ENCODE results near the gene DOCK2.
A peak's percentile ranks its signal among the peaks of the same experiment; 100 is the strongest.

The DOCK2 gene

DNA sequence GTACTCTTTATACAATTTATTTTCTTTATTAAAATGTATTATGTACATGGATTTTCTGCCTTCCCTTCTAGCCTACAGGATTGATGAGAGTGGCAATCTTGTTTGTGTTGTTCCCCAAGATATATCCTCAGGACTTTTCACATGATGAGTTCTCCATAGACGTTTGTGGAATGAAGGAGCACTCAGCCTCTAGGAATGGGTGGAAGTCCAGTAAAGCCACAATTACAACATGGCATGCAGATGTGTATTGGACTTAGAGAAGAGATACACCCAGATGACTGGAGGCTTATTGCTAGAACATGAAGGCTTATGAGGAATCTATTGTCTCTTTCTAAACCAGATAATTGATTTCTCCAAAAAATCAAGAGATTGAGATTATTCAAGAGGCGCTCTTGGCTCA, 8.2 kb upstream of the DOCK2 start:
- H3K4me3 ChIP-seq (ENCODE audit: low read length): no peak overlapping the region
- no peak for TF ChIP-seq ZNF274 (IDR thresholded peaks at IDR 0.05; ENCODE audit: low read depth, low read length)

DNA sequence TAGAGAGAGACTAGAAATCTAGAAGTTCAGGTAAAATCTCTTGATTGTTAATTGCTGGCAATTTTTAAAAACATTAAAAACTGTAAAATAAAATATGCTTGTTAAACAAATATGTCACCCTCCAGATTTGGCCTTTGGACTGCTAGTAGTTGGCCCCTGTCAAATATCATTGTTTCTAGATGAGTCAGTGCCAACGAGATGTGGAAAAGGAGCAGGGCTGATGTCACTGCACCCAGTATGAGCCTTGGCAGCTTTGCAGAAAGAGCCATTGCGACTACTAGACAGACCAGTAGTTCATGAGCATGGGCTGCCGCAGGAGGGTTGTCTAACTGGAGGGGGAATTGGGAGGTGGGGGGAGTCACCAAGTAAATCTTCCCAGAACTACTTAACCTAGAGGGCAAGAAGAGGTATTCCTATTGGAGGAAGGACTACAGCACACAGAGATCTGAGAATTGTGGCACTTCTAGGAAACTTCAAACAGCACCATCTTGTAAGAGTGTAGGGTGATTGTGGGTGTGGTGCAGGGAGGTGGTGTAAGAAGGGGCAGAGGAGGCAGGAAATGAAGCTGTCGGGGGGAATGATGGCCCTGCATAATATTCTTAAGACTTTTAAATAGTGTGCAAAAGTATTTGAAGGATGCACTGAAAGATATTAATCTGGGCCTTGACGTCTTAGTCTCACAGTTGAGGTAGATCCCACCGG, 7.1 kb upstream of the DOCK2 start:
- H3K4me3 ChIP-seq (ENCODE audit: low read length): no peak overlapping the region
- TF ChIP-seq ZNF274 (IDR thresholded peaks at IDR 0.05; ENCODE audit: low read depth, low read length): no peak

DNA sequence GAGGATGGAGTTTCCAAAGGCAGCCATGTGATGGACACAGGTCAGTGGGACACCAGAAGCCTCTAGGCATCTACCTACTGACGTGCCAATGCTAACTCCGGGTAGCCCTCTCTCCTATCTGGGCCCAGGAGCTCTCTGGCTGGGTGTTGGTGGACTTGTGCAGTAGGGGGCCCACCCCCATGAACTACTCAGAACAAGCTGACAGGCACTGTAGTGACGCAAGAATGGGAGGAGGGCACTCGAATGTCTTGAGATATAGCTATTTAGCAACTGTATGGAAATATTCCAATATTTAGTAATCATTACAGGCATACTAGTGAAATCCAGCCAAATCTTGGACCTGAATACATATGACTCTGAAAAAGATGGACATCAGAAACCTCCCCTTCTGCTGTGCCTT, 5.7 kb upstream of the DOCK2 start:
- no peak for TF ChIP-seq ZNF274 (IDR thresholded peaks at IDR 0.05; ENCODE audit: low read depth, low read length)
- no peak overlapping the region for H3K4me3 ChIP-seq (ENCODE audit: low read length)

DNA sequence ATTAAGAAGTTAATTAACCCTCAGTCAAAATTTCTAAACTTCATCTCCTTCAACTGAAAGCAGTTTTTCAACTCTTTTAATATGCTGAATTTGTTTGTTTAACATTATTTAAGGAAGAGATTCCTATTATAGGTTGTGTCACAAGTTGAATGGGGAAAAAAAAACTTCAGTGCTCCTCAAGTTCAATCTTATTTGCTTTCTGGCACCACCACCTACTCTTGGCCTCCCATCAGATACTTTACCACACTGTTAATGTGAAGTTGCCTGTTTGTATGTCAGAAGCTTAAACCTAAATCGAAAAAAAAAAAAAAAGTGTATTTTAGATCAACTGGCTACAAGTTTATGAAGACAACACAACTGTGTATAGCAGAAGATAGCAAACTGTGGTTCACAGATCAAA, 4.1 kb upstream of the DOCK2 start:
- no peak for TF ChIP-seq ZNF274 (IDR thresholded peaks at IDR 0.05; ENCODE audit: low read depth, low read length)
- H3K4me3 ChIP-seq (ENCODE audit: low read length): no peak overlapping the region

DNA sequence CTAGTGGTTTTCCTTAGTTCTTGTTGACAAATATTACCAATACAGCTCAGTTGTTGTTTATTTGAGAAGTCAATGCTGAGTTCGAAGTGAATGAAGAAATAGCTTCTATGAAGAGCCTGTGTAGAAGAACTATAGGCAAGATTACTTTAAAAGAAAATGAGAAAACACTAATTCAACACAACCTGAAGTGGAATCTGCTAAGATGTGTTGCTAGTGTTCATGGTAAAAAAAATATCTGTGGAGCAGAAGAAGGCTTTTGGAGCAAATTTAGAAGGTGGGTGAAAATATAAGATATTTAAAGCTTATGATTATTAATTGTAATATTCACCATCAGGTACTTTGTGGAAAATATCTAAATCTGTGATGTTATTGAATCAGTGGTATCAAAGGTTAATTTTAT, 2.5 kb upstream of the DOCK2 start:
- no peak overlapping the region for H3K4me3 ChIP-seq (ENCODE audit: low read length)
- TF ChIP-seq ZNF274 (IDR thresholded peaks at IDR 0.05; ENCODE audit: low read depth, low read length): no peak

DNA sequence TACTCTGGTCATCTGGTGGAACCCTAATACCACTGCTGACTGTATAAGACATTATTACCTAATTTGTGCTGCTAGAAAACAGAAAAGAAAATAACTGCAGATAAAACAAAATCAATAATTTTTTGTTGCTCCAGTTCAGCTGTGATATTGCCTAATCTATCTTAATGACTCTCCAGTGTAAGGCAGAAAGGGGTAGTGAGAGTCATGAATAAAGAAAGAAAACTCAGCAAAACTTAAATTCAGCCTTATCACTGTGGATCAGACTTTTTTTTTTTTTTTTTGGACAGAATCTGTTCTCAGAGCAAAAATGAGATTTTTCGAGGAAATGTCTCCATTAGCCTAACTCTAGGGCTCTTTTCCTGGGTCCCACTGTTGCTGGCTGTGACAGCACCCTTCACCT, 1.1 kb upstream of the DOCK2 start:
- TF ChIP-seq ZNF274 (IDR thresholded peaks at IDR 0.05; ENCODE audit: low read depth, low read length): no peak
- no peak overlapping the region for H3K4me3 ChIP-seq (ENCODE audit: low read length)

DNA sequence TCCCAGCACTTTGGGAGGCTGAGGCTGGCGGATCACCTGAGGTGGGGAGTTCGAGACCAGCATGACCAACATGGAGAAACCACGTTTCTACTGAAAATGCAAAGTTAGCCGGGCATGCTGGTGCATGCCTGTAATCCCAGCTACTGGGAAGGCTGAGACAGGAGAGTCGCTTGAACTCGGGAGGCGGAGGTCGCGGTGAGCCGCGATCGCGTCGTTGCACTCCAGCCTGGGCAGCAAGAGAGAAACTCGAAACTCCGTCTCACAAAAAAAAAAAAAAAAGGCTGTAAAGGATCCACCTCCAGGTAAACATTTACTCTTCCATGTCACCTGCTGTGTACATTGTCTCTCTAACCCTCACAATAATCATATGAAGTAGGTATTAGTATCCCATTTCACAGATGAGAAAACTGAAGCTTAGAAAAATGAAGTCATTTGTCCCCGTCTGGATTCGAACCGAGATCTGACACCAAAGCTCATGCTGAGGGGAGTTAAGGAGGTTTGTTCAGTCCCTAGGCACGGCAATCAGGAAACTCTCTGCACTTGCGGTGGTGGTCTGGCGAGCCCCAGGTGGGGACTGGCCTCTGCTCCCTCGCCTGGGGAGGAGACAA, 494 bp upstream of the DOCK2 start:
- TF ChIP-seq ZNF274 (IDR thresholded peaks at IDR 0.05; ENCODE audit: low read depth, low read length): no peak
- peak overlapping the region; percentile 72; the same call in 1 of the 2 replicates for H3K4me3 ChIP-seq (ENCODE audit: low read length)

DNA sequence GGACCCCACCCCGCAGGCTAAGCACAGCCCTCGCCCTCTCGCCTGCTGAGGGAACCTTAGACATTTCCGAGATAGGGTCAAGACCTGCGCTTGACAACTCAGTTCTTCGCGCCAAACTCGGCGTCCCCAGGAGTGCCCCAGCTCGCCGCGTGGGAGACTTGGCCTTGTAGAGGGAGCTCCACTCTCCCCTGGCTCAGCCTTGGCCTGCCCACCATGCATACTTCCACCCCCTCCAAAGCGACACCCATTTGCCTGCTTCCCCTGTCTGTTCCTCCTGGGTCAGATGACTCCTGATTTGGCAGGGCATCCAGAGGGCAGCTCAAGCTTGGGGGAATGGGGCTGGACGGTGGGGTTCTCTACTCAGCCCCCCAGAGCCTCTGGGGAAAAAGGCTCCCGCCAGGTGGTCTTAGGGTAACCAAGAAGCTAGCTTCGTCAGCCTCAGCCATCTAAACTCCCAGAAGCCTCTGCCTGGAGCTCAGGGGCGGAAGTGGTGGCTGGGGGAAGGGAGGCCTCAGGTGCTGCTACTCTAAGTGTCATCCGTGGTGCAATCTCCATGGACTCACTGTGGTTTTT, 560 bp downstream of the DOCK2 start:
- peak overlapping the region; percentile 72; the same call in 1 of the 2 replicates for H3K4me3 ChIP-seq (ENCODE audit: low read length)
- TF ChIP-seq ZNF274 (IDR thresholded peaks at IDR 0.05; ENCODE audit: low read depth, low read length): no peak

DNA sequence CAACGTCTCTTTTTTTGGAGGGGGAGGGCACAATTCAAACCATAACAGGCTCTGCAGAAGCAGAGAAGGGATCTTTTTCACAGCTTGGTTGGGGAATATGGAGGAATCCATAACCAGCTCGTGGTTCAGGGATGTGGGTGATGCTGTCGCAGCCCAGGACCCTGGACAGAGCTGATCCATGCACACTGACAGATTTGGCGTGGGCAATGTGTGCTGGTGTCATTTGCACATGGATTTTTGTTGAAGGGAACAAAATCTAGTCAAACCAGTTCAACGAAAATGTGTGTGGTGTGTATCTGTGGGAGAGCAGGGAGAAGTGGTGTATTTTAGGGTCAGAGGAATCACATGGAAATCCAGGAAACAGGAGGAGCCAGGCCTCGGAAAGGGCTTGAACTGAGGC, 4.2 kb downstream of the DOCK2 start:
- TF ChIP-seq ZNF274 (IDR thresholded peaks at IDR 0.05; ENCODE audit: low read depth, low read length): no peak
- no peak overlapping the region for H3K4me3 ChIP-seq (ENCODE audit: low read length)

DNA sequence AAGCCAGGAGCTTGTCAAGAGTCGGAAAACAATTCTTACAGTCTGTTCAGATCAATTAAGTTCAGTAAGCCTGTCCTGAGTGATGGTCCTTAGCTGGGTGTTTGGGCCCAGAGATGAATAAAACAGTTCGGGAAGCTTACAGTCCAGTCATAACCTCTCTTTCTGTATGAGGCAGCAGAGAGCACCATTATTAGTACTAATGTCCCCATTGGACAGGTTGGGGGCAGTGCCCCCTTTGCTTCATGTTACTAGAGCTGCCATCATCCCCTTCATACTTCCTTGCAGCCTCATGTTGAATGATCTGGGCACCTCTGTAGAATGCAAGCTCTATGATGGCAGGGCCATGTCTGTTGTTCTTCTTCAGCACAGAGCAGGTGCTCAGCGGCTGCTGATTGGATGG, 9.8 kb downstream of the DOCK2 start:
- no peak for TF ChIP-seq ZNF274 (IDR thresholded peaks at IDR 0.05; ENCODE audit: low read depth, low read length)
- no peak overlapping the region for H3K4me3 ChIP-seq (ENCODE audit: low read length)

DNA sequence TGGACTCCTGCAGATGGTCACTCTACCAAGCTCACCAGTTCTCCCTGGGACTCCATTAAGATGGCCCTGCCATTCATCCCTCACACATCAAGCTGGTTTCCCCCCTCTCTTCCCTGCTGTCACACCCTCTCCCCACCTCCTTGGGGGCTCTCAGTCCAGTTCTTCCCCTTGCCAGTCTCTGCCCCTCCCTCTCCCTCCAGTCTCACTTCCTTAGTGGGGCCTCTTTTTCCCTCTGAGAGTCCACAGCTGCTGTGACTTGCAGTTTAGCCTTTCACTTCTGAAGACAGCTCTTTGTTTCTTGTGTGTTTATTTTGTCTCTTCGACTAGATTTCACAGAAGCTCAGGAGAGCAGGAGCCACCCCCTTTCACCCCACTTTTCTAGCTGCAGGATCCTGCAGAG, 10.5 kb downstream of the DOCK2 start:
- H3K4me3 ChIP-seq (ENCODE audit: low read length): peak overlapping the region; percentile 13; the same call in 1 of the 2 replicates
- TF ChIP-seq ZNF274 (IDR thresholded peaks at IDR 0.05; ENCODE audit: low read depth, low read length): no peak

DNA sequence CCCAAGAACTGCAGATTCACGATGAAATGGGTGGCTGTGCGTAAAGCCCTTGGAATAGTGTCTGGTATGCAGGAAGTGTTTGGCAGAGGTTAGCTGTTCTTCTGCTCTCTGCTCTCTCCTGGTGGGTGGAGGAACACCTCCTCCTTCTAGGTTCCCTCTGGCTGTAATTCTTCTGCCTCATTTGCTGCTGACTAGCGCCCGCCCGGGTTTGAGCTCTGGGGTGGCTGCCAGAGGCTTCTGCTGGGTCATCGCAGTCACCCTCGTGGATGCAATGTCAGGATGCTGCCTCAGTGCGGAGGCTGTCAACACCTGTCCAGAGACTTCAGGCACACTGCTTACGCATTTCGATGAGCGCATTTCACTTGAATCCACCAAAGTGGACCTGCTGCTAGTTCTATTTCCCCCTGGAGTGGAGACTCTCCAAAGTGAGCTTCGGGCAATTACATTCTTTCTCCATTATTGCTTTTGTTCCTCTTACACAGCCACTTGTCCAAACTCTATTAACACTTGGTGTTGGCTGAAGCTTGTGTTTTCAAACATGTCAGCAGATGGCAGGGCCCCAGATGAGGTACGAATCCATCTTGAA, 11.7 kb downstream of the DOCK2 start:
- H3K4me3 ChIP-seq (ENCODE audit: low read length): no peak overlapping the region
- TF ChIP-seq ZNF274 (IDR thresholded peaks at IDR 0.05; ENCODE audit: low read depth, low read length): no peak

DNA sequence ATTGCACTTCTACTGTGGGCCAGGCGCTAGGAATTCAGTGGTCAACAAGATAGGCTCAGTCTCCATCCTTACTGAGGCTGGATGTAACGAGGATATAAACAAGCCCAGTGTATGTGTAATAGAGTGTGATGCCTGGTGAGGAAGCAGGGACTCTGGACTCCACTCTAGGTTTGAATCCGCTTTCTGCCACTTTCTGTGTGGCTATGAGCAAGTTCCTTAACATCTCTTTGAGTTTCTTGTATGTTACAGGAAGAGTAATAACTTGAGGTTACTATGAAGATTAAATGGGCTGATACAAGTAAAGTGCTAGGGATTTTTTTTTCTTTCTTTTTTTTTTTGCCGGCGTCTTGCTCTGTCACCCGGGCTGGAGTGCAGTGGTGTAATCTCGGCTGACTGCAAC, 12.4 kb downstream of the DOCK2 start:
- H3K4me3 ChIP-seq (ENCODE audit: low read length): no peak overlapping the region

DNA sequence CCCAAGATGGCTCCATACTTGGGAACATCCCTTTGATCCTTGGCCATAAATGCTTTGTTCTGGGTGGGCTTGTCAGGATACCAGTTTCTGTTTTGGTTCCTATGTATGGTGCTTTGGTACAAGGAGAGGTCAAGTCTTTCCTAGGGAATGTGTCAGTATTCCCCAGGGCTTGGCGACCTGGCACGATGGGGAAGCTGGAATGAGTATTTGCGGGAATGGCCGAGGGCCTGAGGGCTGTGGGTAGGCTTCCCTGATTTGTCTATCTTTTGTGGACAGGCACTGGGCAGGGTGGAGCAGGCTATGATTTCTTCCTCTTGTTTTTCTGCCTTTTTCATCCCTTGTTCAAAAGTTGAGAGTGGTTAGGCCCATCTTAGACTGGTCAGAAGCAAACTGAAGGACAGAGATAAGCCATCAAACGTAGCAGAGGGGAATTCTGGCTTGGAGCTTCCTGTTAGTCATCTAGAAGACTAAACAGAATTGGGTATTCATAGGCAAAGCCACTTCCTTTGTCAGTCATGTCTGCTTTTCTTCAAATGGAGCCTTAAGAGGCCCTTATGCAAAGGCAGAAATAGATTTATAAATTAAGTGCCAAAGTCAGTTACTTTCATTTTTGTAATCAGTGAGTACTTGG, 13.7 kb downstream of the DOCK2 start:
- H3K4me3 ChIP-seq (ENCODE audit: low read length): peak overlapping the region; percentile 22; the same call in 1 of the 2 replicates
- TF ChIP-seq ZNF274 (IDR thresholded peaks at IDR 0.05; ENCODE audit: low read depth, low read length): no peak

More for the DNA sequence above, 12.4 kb downstream of the DOCK2 start:
- TF ChIP-seq ZNF274 (IDR thresholded peaks at IDR 0.05; ENCODE audit: low read depth, low read length): no peak

Measured in GM08714 (cell line).